Liver (tissue), 3 donors: ENCODE results near the gene CDH4.
"Not testable (repeated sequence)": the region's sequence is repeated elsewhere in the genome, so short reads cannot be mapped to it uniquely, and the experiment has no call there.

ENCODE experiments used
- HNF4A ChIP-seq, 2 donors: conservative IDR thresholded peaks; 2 replicates each; pipeline ENCODE4 v1.6.1; 2016; ENCODE audit warnings: antibody characterized with exemption in 2 of 2, mild to moderate bottlenecking in 2 of 2
- JUND ChIP-seq, 2 donors: IDR thresholded peaks; 2 replicates each; pipeline ENCODE4 v1.6.1; 2016; ENCODE audit warnings: antibody characterized with exemption in 2 of 2
- MAX ChIP-seq: IDR thresholded peaks from 2 replicates; pipeline ENCODE4 v1.6.1; 2016; ENCODE audit warnings: antibody characterized with exemption
- RAD21 ChIP-seq, 2 donors: IDR thresholded peaks; 2 replicates each; pipeline ENCODE4 v1.6.1; 2016; ENCODE audit warnings: antibody characterized with exemption in 2 of 2, mild to moderate bottlenecking in 2 of 2
- SP1 ChIP-seq: IDR thresholded peaks from 2 replicates; pipeline ENCODE4 v1.6.1; 2018; ENCODE audit warnings: antibody characterized with exemption, mild to moderate bottlenecking
- TAF1 ChIP-seq: conservative IDR thresholded peaks from 2 replicates; pipeline ENCODE4 v1.6.1; 2016; ENCODE audit warnings: antibody characterized with exemption, mild to moderate bottlenecking
- YY1 ChIP-seq: IDR thresholded peaks from 2 replicates; pipeline ENCODE4 v1.6.1; 2016; ENCODE audit warnings: antibody characterized with exemption, mild to moderate bottlenecking
- TF ChIP-seq, protein P1 (sequence below): fragments of 150-350 bp; IDR thresholded peaks from 2 replicates; pipeline ENCODE4 v1.5.1; 2017; ENCODE audit warnings: improper control_type of control experiment, low read depth, low read length; ENCODE audit not compliant: missing input control
- TF ChIP-seq, protein P2 (sequence below): IDR thresholded peaks from 2 replicates; pipeline ENCODE4 v1.6.1; 2016; ENCODE audit warnings: antibody characterized with exemption, mild to moderate bottlenecking
- donor health status: healthy.
- donor health status: healthy.

DNA sequence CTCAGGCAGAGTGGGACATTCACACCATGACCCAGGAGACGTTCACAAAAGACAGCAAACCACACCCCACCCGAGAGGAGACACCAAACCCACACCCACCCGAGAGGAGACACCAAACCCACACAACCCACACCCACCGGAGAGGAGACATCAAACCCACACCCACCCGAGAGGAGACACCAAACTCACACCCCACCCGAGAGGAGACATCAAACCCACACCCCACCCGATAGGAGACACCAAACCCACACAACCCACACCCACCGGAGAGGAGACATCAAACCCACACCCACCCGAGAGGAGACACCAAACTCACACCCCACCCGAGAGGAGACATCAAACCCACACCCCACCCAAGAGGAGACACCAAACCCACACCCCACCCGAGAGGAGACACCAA, 729.6 kb downstream of the CDH4 start:
- TF ChIP-seq, protein P1, sequence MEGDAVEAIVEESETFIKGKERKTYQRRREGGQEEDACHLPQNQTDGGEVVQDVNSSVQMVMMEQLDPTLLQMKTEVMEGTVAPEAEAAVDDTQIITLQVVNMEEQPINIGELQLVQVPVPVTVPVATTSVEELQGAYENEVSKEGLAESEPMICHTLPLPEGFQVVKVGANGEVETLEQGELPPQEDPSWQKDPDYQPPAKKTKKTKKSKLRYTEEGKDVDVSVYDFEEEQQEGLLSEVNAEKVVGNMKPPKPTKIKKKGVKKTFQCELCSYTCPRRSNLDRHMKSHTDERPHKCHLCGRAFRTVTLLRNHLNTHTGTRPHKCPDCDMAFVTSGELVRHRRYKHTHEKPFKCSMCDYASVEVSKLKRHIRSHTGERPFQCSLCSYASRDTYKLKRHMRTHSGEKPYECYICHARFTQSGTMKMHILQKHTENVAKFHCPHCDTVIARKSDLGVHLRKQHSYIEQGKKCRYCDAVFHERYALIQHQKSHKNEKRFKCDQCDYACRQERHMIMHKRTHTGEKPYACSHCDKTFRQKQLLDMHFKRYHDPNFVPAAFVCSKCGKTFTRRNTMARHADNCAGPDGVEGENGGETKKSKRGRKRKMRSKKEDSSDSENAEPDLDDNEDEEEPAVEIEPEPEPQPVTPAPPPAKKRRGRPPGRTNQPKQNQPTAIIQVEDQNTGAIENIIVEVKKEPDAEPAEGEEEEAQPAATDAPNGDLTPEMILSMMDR: not testable (repeated sequence)
- TF ChIP-seq RAD21 (IDR thresholded peaks at IDR 0.05); HNF4A (conservative IDR thresholded peaks at IDR 0.05); SP1; TAF1; YY1; MAX; JUND (IDR thresholded peaks at IDR 0.05): not testable (repeated sequence)
- TF ChIP-seq, protein P2, sequence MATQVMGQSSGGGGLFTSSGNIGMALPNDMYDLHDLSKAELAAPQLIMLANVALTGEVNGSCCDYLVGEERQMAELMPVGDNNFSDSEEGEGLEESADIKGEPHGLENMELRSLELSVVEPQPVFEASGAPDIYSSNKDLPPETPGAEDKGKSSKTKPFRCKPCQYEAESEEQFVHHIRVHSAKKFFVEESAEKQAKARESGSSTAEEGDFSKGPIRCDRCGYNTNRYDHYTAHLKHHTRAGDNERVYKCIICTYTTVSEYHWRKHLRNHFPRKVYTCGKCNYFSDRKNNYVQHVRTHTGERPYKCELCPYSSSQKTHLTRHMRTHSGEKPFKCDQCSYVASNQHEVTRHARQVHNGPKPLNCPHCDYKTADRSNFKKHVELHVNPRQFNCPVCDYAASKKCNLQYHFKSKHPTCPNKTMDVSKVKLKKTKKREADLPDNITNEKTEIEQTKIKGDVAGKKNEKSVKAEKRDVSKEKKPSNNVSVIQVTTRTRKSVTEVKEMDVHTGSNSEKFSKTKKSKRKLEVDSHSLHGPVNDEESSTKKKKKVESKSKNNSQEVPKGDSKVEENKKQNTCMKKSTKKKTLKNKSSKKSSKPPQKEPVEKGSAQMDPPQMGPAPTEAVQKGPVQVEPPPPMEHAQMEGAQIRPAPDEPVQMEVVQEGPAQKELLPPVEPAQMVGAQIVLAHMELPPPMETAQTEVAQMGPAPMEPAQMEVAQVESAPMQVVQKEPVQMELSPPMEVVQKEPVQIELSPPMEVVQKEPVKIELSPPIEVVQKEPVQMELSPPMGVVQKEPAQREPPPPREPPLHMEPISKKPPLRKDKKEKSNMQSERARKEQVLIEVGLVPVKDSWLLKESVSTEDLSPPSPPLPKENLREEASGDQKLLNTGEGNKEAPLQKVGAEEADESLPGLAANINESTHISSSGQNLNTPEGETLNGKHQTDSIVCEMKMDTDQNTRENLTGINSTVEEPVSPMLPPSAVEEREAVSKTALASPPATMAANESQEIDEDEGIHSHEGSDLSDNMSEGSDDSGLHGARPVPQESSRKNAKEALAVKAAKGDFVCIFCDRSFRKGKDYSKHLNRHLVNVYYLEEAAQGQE: not testable (repeated sequence)
